Activated T-helper 2 cell treated with anti-CD3 and anti-CD28 coated beads, Interferon-gamma antibody, Interleukin-2, Interleukin-4, amounts not matched to agents 10 μg/mL and 5 μg/mL and 100 μg/mL, durations not matched to agents 14 hours and 24 hours and 36 hours (primary cell): ENCODE measurements around the gene SIPA1L3. TPM values are rescaled to one million over a fixed set of nuclear protein-coding genes. Genes with fewer than 3 reads are reported as not detected.

Experiments used
- DNase-seq: peaks from one replicate; pipeline ENCODE4 v3.0.0; 2021; ENCODE audit warnings: low spot score
- H3K27ac Mint-ChIP-seq: one replicate; pipeline ENCODE4 v1.8.0; 2021; ENCODE audit warnings: mixed read lengths
- H3K27me3 Mint-ChIP-seq: one replicate; pipeline ENCODE4 v1.8.0; 2021; ENCODE audit warnings: low read depth, mixed read lengths
- H3K36me3 Mint-ChIP-seq: one replicate; pipeline ENCODE4 v1.8.0; 2021; ENCODE audit warnings: low read depth, mixed read lengths
- H3K4me1 Mint-ChIP-seq: one replicate; pipeline ENCODE4 v1.8.0; 2021; ENCODE audit warnings: low read depth, mixed read lengths
- H3K4me3 Mint-ChIP-seq: one replicate; pipeline ENCODE4 v1.8.0; 2021; ENCODE audit warnings: low read depth, mild to moderate bottlenecking, moderate library complexity, mixed read lengths
- H3K9me3 Mint-ChIP-seq: one replicate; pipeline ENCODE4 v1.8.0; 2021; ENCODE audit warnings: mixed read lengths
- intact Hi-C: fragments of 100-400 bp; cut with micrococcal nuclease; formaldehyde crosslinking; loops from one replicate; pipeline ENCODE4 v1.15.1; 2023
- total RNA-seq: library from RNA; stranded (reverse); gene quantifications from 2 replicates; pipeline ENCODE4 v1.2.3, GENCODE V29; 2022

The SIPA1L3 gene
- total RNA-seq, 1 donor from 2014 or later = 15.9 TPM

- Mint-ChIP-seq H3K4me3 (no peak overlapping the region), H3K27me3 (no peaks in the 10 kb centered on the region), H3K27ac (no peak overlapping the region), H3K4me1 (peaks cover 3% of the 10 kb centered on the region), H3K36me3 (no peaks in the 10 kb centered on the region), H3K9me3 (peaks cover 5% of the 10 kb centered on the region)
- no peak for DNase-seq
- intact Hi-C loops = no loop called here
Observed at GRCh38 chr19:37893845-37894575, 13.0 kb upstream of the SIPA1L3 start.

GRCh38 chr19:37896180-37896579 is 10.8 kb upstream of the SIPA1L3 start:
- Mint-ChIP-seq H3K9me3 (peaks cover 5% of the 10 kb centered on the region), H3K4me3 (no peak overlapping the region), H3K27ac (no peak overlapping the region), H3K27me3 (no peaks in the 10 kb centered on the region), H3K36me3 (no peaks in the 10 kb centered on the region), H3K4me1 (peaks cover 3% of the 10 kb centered on the region)
- intact Hi-C loops = no loop called here
- DNase-seq = no peak

GRCh38 chr19:37899453-37899852 is 7.6 kb upstream of the SIPA1L3 start:
- Mint-ChIP-seq H3K4me1 (peaks cover 5% of the 10 kb centered on the region), H3K4me3 (no peak overlapping the region), H3K27ac (no peak overlapping the region), H3K27me3 (no peaks in the 10 kb centered on the region), H3K36me3 (no peaks in the 10 kb centered on the region), H3K9me3 (no peaks in the 10 kb centered on the region)
- intact Hi-C loops = no loop called here
- DNase-seq = no peak

- intact Hi-C loops = loop anchor here (5.0 to 10.0 kb wide), 3 partner anchors 322 to 1845 kb away; partner anchors contain the start of genes DPF1, PSMD8, THAP8 and WDR62
- Mint-ChIP-seq H3K4me1 (peaks cover 5% of the 10 kb centered on the region), H3K9me3 (no peaks in the 10 kb centered on the region)
Observed at GRCh38 chr19:37899966-37900365, 7.0 kb upstream of the SIPA1L3 start.

GRCh38 chr19:37902668-37903067 is 4.3 kb upstream of the SIPA1L3 start:
- DNase-seq = peak; percentile 62
- intact Hi-C loops = loop anchor here (5.0 to 10.0 kb wide), 3 partner anchors 320 to 1848 kb away; partner anchors contain the start of genes DPF1, PSMD8, THAP8 and WDR62
- no peak overlapping the region for H3K4me3 Mint-ChIP-seq
- H3K9me3 Mint-ChIP-seq = no peaks in the 10 kb centered on the region
- H3K36me3 Mint-ChIP-seq = no peaks in the 10 kb centered on the region
- no peak overlapping the region for H3K27ac Mint-ChIP-seq
- H3K4me1 Mint-ChIP-seq = peaks cover 11% of the 10 kb centered on the region
- peaks cover 4% of the 10 kb centered on the region for H3K27me3 Mint-ChIP-seq

More at GRCh38 chr19:37899966-37900365, 7.0 kb upstream of the SIPA1L3 start:
- H3K27me3 Mint-ChIP-seq = no peaks in the 10 kb centered on the region
- H3K36me3 Mint-ChIP-seq = no peaks in the 10 kb centered on the region
- no peak overlapping the region for H3K27ac Mint-ChIP-seq
- DNase-seq = no peak
- H3K4me3 Mint-ChIP-seq = no peak overlapping the region

- Mint-ChIP-seq H3K9me3 (no peaks in the 10 kb centered on the region), H3K4me3 (no peak overlapping the region), H3K27me3 (peaks cover 4% of the 10 kb centered on the region), H3K36me3 (no peaks in the 10 kb centered on the region), H3K27ac (no peak overlapping the region), H3K4me1 (peaks cover 14% of the 10 kb centered on the region)
- intact Hi-C loops = loop anchor here (5.0 to 10.0 kb wide), 3 partner anchors 319 to 1848 kb away; partner anchors contain the start of genes DPF1, PSMD8, THAP8 and WDR62
- no peak for DNase-seq
Observed at GRCh38 chr19:37903096-37903495, 3.9 kb upstream of the SIPA1L3 start.

- Mint-ChIP-seq H3K4me3 (peak within 1 kb of the TSS; percentile 83), H3K27me3 (peaks cover 4% of the 10 kb centered on the region), H3K4me1 (peaks cover 17% of the 10 kb centered on the region), H3K9me3 (no peaks in the 10 kb centered on the region), H3K27ac (peak within 1 kb of the TSS; percentile 60), H3K36me3 (no peaks in the 10 kb centered on the region)
- DNase-seq = peak; percentile 24
- intact Hi-C loops = loop anchor here (2.0 to 10.0 kb wide), 4 partner anchors 431 to 1851 kb away; partner anchors contain the start of genes PSMD8, THAP8, WDR62 and ZNF527
Observed at GRCh38 chr19:37905946-37906868, 801 bp upstream of the SIPA1L3 start, which contains the start of gene WDR87. TSS of gene WDR87 (minus strand) at chr19:37906594. CDS start at chr19:37898239, 8,355 bp downstream.

- H3K27me3 Mint-ChIP-seq = peaks cover 4% of the 10 kb centered on the region
- H3K36me3 Mint-ChIP-seq = no peaks in the 10 kb centered on the region
- H3K9me3 Mint-ChIP-seq = no peaks in the 10 kb centered on the region
- no peak for DNase-seq
- intact Hi-C loops = loop anchor here (1.0 to 10.0 kb wide), 5 partner anchors 140 to 1853 kb away; partner anchors contain the start of genes PSMD8, THAP8, WDR62 and ZNF527
- H3K27ac Mint-ChIP-seq = peak overlapping the region; percentile 18
- H3K4me1 Mint-ChIP-seq = peaks cover 15% of the 10 kb centered on the region
- H3K4me3 Mint-ChIP-seq = peak overlapping the region; percentile 83
Observed at GRCh38 chr19:37907735-37908455, 887 bp downstream of the SIPA1L3 start.

- Mint-ChIP-seq H3K4me1 (peaks cover 18% of the 10 kb centered on the region), H3K27me3 (peaks cover 4% of the 10 kb centered on the region), H3K36me3 (no peaks in the 10 kb centered on the region), H3K9me3 (no peaks in the 10 kb centered on the region), H3K4me3 (no peak overlapping the region), H3K27ac (no peak overlapping the region)
- no peak for DNase-seq
- intact Hi-C loops = loop anchor here (5.0 to 10.0 kb wide), 3 partner anchors 465 to 1855 kb away; partner anchors contain the start of genes PSMD8, THAP8, WDR62 and ZNF527
Observed at GRCh38 chr19:37909661-37910199, 2.7 kb downstream of the SIPA1L3 start.

GRCh38 chr19:37914908-37915307 is 7.9 kb downstream of the SIPA1L3 start:
- H3K36me3 Mint-ChIP-seq = no peaks in the 10 kb centered on the region
- peaks cover 6% of the 10 kb centered on the region for H3K4me1 Mint-ChIP-seq
- H3K27me3 Mint-ChIP-seq = no peaks in the 10 kb centered on the region
- no peak overlapping the region for H3K4me3 Mint-ChIP-seq
- DNase-seq = no peak
- no peaks in the 10 kb centered on the region for H3K9me3 Mint-ChIP-seq
- intact Hi-C loops = no loop called here
- H3K27ac Mint-ChIP-seq = no peak overlapping the region

GRCh38 chr19:37920591-37921450 is 13.8 kb downstream of the SIPA1L3 start:
- DNase-seq = no peak
- Mint-ChIP-seq H3K4me3 (no peak overlapping the region), H3K4me1 (no peaks in the 10 kb centered on the region), H3K27me3 (no peaks in the 10 kb centered on the region), H3K27ac (no peak overlapping the region), H3K36me3 (no peaks in the 10 kb centered on the region), H3K9me3 (no peaks in the 10 kb centered on the region)
- intact Hi-C loops = no loop called here
